Left ventricle myocardium inferior (tissue), 1 donor: ENCODE measurements around the gene PPM1L. TPM values are rescaled to one million over a fixed set of nuclear protein-coding genes. Genes with fewer than 3 reads are reported as not detected.

ENCODE experiments used
- DNase-seq: peaks from one replicate; pipeline ENCODE4 v3.0.0-alpha.2; 2020
- H3K27ac ChIP-seq: fragments of 200-600 bp; replicated peaks from 2 replicates; pipeline ENCODE4 v1.8.0; 2021
- H3K27me3 ChIP-seq: fragments of 200-600 bp; 2 replicates; pipeline ENCODE4 v1.8.0; 2021; ENCODE audit warnings: low read depth
- H3K36me3 ChIP-seq: fragments of 200-600 bp; 2 replicates; pipeline ENCODE4 v1.8.0; 2021
- H3K4me1 ChIP-seq: fragments of 200-600 bp; 2 replicates; pipeline ENCODE4 v1.8.0; 2021
- H3K4me3 ChIP-seq: fragments of 200-600 bp; 2 replicates; pipeline ENCODE4 v1.8.0; 2021; ENCODE audit warnings: mild to moderate bottlenecking, moderate library complexity
- H3K9me3 ChIP-seq: fragments of 200-600 bp; replicated peaks from 2 replicates; pipeline ENCODE4 v1.8.0; 2021
- intact Hi-C: fragments of 100-400 bp; cut with micrococcal nuclease; formaldehyde crosslinking; loops from one replicate; pipeline ENCODE4 v1.11.0; 2022
- total RNA-seq: library from RNA; stranded (reverse); fragmentation: NEBNext Ultra II Directional; extraction: Animal tissue kit (Norgen Biotek cat#: 25700); gene quantifications from one replicate; pipeline ENCODE4 v1.2.1, GENCODE V29; 2021
- TF ChIP-seq, protein P1 (sequence below): fragments of 200-600 bp; IDR thresholded peaks from 2 replicates; pipeline ENCODE4 v1.8.0; 2021; ENCODE audit warnings: antibody characterized with exemption, mild to moderate bottlenecking, borderline replicate concordance
- donor health status: DM: no; HTN: yes; CAD: no; lungs with severe emphysema.

PPM1L gene
- total RNA-seq, 1 donor from 2014 or later = 51.1 TPM

- H3K27me3 ChIP-seq = no peaks in the 10 kb centered on the region
- TF ChIP-seq, protein P1, sequence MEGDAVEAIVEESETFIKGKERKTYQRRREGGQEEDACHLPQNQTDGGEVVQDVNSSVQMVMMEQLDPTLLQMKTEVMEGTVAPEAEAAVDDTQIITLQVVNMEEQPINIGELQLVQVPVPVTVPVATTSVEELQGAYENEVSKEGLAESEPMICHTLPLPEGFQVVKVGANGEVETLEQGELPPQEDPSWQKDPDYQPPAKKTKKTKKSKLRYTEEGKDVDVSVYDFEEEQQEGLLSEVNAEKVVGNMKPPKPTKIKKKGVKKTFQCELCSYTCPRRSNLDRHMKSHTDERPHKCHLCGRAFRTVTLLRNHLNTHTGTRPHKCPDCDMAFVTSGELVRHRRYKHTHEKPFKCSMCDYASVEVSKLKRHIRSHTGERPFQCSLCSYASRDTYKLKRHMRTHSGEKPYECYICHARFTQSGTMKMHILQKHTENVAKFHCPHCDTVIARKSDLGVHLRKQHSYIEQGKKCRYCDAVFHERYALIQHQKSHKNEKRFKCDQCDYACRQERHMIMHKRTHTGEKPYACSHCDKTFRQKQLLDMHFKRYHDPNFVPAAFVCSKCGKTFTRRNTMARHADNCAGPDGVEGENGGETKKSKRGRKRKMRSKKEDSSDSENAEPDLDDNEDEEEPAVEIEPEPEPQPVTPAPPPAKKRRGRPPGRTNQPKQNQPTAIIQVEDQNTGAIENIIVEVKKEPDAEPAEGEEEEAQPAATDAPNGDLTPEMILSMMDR = no peak
- H3K9me3 ChIP-seq = no peaks in the 10 kb centered on the region
- H3K27ac ChIP-seq = peak overlapping the region; percentile 88
- H3K4me3 ChIP-seq = no peak overlapping the region
- intact Hi-C loops = no loop called here
- peaks cover 60% of the 10 kb centered on the region for H3K4me1 ChIP-seq
- H3K36me3 ChIP-seq = no peaks in the 10 kb centered on the region
- no peak for DNase-seq
Observed at GRCh38 chr3:160812304-160812703, 56.3 kb downstream of the PPM1L start.

DNA sequence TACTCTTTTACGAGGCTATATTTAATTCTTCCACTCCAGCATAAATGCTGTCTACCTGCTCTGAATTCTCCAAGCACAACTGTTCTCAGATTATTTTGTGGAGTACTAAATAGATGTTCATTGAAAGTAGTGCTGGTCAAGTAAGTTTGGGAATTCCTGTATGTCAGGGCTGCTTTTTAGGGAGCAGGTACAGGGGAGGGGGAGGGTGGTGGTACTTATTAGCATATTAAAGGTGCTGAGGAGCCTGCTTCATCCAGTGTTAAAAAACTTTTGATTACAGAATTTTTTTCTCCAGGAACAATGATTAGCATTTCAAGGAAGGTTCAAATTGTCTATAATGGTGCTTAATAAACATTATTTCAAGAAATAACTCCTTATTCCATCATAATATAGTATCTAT is 59.2 kb downstream of the PPM1L start:
- Histone ChIP-seq H3K36me3 (no peaks in the 10 kb centered on the region), H3K27ac (no peak overlapping the region), H3K4me1 (peaks cover 35% of the 10 kb centered on the region), H3K4me3 (no peak overlapping the region), H3K27me3 (no peaks in the 10 kb centered on the region), H3K9me3 (no peaks in the 10 kb centered on the region)
- DNase-seq = no peak
- TF ChIP-seq, protein P1 = no peak
- intact Hi-C loops = no loop called here

- no peak overlapping the region for H3K4me3 ChIP-seq
- intact Hi-C loops = no loop called here
- peaks cover 19% of the 10 kb centered on the region for H3K4me1 ChIP-seq
- no peaks in the 10 kb centered on the region for H3K27me3 ChIP-seq
- TF ChIP-seq, protein P1 = no peak
- DNase-seq = no peak
- no peaks in the 10 kb centered on the region for H3K36me3 ChIP-seq
- H3K27ac ChIP-seq = no peak overlapping the region
- no peaks in the 10 kb centered on the region for H3K9me3 ChIP-seq
Observed at GRCh38 chr3:160820022-160820421, 64.0 kb downstream of the PPM1L start.

GRCh38 chr3:160820430-160820829 is 64.4 kb downstream of the PPM1L start:
- H3K4me3 ChIP-seq = no peak overlapping the region
- no peaks in the 10 kb centered on the region for H3K9me3 ChIP-seq
- peaks cover 21% of the 10 kb centered on the region for H3K4me1 ChIP-seq
- intact Hi-C loops = no loop called here
- DNase-seq = no peak
- no peaks in the 10 kb centered on the region for H3K27me3 ChIP-seq
- TF ChIP-seq, protein P1 = no peak
- H3K27ac ChIP-seq = no peak overlapping the region
- H3K36me3 ChIP-seq = no peaks in the 10 kb centered on the region

GRCh38 chr3:160822936-160823335 is 66.9 kb downstream of the PPM1L start:
- intact Hi-C loops = no loop called here
- Histone ChIP-seq H3K36me3 (no peaks in the 10 kb centered on the region), H3K4me1 (peaks cover 39% of the 10 kb centered on the region), H3K27ac (no peak overlapping the region), H3K4me3 (no peak overlapping the region), H3K9me3 (no peaks in the 10 kb centered on the region), H3K27me3 (no peaks in the 10 kb centered on the region)
- DNase-seq = no peak
- TF ChIP-seq, protein P1 = no peak
